ENCODE data around the gene EPN1.
"Not testable (repeated sequence)": the region's sequence is repeated elsewhere in the genome, so short reads cannot be mapped to it uniquely, and the experiment has no call there.

The EPN1 gene

DNA sequence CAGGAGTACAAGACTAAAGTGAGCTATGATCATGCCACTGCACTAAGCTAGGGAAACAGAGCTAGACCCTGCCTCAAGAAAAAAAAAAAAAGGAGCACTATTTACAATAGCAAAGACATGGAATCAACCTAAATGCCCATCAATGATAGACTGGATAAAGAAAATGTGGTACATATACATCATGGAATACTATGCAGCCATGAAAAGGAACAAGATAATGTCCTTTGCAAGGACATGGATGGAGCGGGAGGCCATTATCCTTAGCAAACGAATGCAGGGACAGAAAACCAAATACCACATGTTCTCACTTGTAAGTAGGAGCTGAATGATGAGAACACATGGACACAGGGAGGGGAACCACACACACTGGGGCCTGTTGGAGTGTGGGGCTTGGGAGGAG, 55.4 kb downstream of the EPN1 start:
- not testable (repeated sequence) for DNase-seq

DNA sequence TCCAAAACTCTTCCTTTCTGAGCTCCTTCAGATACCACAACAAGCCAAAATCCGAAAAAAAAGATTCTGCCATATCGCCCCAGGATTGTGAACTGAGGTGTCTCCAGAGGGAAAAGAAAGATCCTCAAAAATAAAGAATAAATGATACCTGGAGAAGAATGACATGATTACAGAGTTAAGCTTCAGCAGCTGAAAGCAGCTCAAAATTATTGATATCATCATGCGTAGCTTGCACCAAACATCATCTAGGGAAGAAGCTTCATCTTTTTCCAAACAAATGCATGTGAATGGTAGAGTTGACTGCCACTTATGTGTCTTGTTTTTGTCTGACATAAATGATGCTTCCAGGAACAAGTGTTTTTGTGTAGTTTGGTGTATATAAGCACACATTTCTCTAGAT, 63.3 kb downstream of the EPN1 start, which contains the start of gene NLRP9:
Gene NLRP9, minus strand, starts transcription at position 101 of the 400 bp plus-strand sequence. Its CDS starts 28 bp downstream, at position 73.
- DNase-seq = no peak

DNA sequence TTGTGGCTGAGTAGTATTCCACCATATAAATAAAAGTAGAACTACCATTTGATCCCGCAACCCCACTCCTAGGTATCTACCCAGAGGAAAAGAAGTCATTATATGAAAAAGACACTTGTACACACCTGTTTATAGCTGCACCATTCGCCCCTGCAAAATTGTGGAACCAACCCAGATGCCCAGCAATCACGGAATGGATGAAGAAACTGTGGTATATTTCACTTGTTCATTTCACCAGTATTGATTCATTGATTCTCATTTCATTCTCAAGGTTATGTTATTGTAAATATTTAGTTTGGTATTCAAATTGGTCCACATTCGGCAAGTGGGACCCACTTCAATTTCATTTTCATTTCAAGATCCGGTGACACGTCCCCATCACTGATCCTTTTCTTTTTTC, 75.7 kb downstream of the EPN1 start:
- DNase-seq = no peak

DNA sequence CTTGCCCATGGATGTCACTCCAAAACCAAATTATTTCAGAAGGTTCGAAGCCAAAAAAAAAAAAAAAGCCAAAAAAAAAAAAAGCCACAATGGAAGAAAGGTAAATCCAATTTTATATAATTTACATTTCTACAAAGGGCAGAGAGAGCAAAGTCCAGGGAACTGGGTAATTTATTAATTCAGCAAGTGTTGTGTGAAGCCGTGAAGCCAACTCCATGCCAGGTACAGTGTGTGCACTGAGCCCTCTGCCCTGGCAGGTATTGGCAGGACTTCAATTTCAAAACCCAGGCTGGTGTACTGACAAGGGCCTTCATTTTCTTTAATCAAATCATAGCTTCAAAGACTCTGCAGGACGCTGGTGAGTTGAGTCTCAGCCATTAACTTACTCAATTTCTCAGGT, 78.4 kb downstream of the EPN1 start:
- no peak for DNase-seq

DNA sequence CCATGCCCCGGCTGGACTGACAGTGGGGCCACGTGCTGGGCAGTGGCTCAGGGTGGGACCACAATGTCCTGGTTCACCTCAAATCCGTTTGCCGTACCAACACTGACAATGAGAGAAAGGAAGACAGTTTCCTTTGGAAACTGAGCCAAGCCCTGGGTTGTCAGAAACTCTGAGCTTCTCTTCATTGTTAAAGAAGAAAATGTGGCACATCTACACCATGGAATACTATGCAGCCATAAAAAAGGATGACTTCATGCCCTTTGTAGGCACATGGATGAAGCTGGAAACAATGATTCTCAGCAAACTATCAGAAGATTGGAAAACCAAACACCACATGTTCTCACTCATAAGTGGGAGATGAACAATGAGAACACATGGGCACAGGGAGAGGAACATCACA, 81.8 kb downstream of the EPN1 start:
- not testable (repeated sequence) for DNase-seq

DNA sequence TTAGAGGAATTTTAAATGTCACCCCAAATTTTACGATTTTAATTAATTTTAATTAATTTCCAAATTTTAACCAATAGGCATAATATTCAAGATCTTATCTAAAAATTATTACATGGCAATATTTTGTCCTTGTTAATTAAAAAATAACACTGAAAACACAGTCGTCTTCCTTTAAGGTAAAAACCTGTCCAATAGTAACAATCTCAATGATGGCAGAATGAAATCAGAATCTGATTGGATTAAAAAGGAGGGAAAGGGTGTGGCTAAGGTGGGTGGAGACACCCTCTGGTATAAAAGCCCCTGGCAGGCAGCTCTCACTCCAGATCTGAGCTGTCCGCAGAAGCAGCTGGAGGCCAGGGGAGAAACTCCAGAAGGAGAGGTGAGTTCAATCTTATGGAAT, 83.8 kb downstream of the EPN1 start, which contains the start of gene RFPL4A:
Gene RFPL4A, plus strand, starts transcription at position 301 of the 400 bp plus-strand sequence. CDS start 2,704 bp downstream, outside the sequence.
- not testable (repeated sequence) for DNase-seq

All from CD4-positive, alpha-beta T cell treated with Interleukin-17A for 1 hour (primary cell).